K562 (cell line): ENCODE results near the gene SDS. TPM values are rescaled to one million over a fixed set of nuclear protein-coding genes. Genes with fewer than 3 reads are reported as not detected.
A peak's percentile ranks its signal among the peaks of the same experiment; 100 is the strongest.

Source experiments
- AFF4 ChIP-seq: sonication (generic); formaldehyde crosslinking; IDR thresholded peaks from 2 replicates; pipeline ENCODE4 v1.8.0; 2023; ENCODE audit warnings: mild to moderate bottlenecking, missing genetic modification reagents
- ATF7 ChIP-seq: fragments of 450-650 bp; IDR thresholded peaks from 2 replicates; pipeline ENCODE4 v1.7.1; 2014; ENCODE audit warnings: mild to moderate bottlenecking, moderate library complexity
- FOXJ3 ChIP-seq: sonication (generic); formaldehyde crosslinking; IDR thresholded peaks from 2 replicates; pipeline ENCODE4 v1.4.0; 2020; ENCODE audit warnings: mild to moderate bottlenecking, missing genetic modification reagents
- LEF1 ChIP-seq: fragments of 450-650 bp; IDR thresholded peaks from 2 replicates; pipeline ENCODE4 v1.6.1; 2016; ENCODE audit warnings: mild to moderate bottlenecking
- MAFK ChIP-seq: IDR thresholded peaks from 2 replicates; pipeline ENCODE4 v1.6.1; 2011; ENCODE audit warnings: low read length, improper control_type of control experiment
- PKNOX1 ChIP-seq: fragments of 450-650 bp; IDR thresholded peaks from 2 replicates; pipeline ENCODE4 v1.6.1; 2016
- SMARCA4 ChIP-seq: fragments of 450-650 bp; IDR thresholded peaks from 2 replicates; pipeline ENCODE4 v1.6.1; 2016
- TFAP4 ChIP-seq: sonication (generic); formaldehyde crosslinking; IDR thresholded peaks from 2 replicates; pipeline ENCODE4 v1.8.0; 2022; ENCODE audit warnings: missing genetic modification reagents, mild to moderate bottlenecking, moderate library complexity, borderline replicate concordance
- WHSC1 ChIP-seq: IDR thresholded peaks from one replicate; pipeline ENCODE4 v1.6.1; 2012; ENCODE audit warnings: low read length, control low read depth, inconsistent platforms
- ZBTB11 ChIP-seq, 3 experiments: fragments of 200-800 bp in 1 of 3; fragments of 250-450 bp in 1 of 3; fragments of 450-650 bp in 1 of 3; sonication (Bioruptor Pico) in 1 of 3; sonication (Bioruptor generic) in 1 of 3; formaldehyde crosslinking in 1 of 3; IDR thresholded peaks; 2 replicates each; pipeline versions ENCODE4 v1.6.1 to v1.8.0; 2016 to 2022; ENCODE audit warnings: mild to moderate bottlenecking in 2 of 3, missing genetic modification characterization in 2 of 3, missing compliant biosample characterization in 1 of 3, moderate library complexity in 1 of 3
- ZNF395 ChIP-seq: fragments of 200-800 bp; sonication (Bioruptor generic); IDR thresholded peaks from 2 replicates; pipeline ENCODE4 v1.6.1; 2017; ENCODE audit warnings: missing genetic modification characterization, missing compliant biosample characterization
- ZNF444 ChIP-seq: fragments of 250-450 bp; sonication (Bioruptor Pico); IDR thresholded peaks from 2 replicates; pipeline ENCODE4 v1.4.0; 2020; ENCODE audit warnings: mild to moderate bottlenecking, moderate library complexity
- ZNF512 ChIP-seq: IDR thresholded peaks from 2 replicates; pipeline ENCODE4 v1.6.1; 2016; ENCODE audit warnings: missing genetic modification characterization, missing compliant biosample characterization
- polyA plus RNA-seq, 8 experiments: library from polyadenylated mRNA; depleted of rRNA in 4 of 8; stranded (reverse) in 5 of 8; unstranded in 3 of 8; fragments of >200 nt; fragmentation: Nextera tagmentation in 2 of 8; fragmentation: Illumina TruSeq in 1 of 8; extraction: Ambion mirVana in 2 of 8; extraction: Trizol in 1 of 8; gene quantifications; 2 replicates each; pipeline versions ENCODE4 v1.2.1 to v1.2.3, GENCODE V29; 2011 to 2014; ENCODE audit warnings: inconsistent platforms in 1 of 8, missing spikeins in 1 of 8
- total RNA-seq, 7 experiments: library from RNA; depleted of rRNA in 6 of 7; stranded (reverse); fragments of >200 nt in 6 of 7; fragmentation: Illumina TruSeq in 2 of 7; extraction: Trizol in 2 of 7; gene quantifications; 2 replicates each; pipeline versions ENCODE4 v1.2.1 to v1.2.3, GENCODE V29; 2011 to 2021; ENCODE audit warnings: low replicate concordance in 1 of 7

SDS gene
- total and polyA plus RNA-seq, 9 of the 15 experiments (the other 6 are each of a cell fraction or from before 2014, with no cell fraction given) = 0.07 to 1.1 (median 0.12) TPM; not detected in 1

- TF ChIP-seq TFAP4 (CRISPR knock-in tag) (peak; percentile 69; the same call in 1 of the 2 replicates), MAFK (no peak), ZBTB11 (CRISPR knock-in tag; IDR thresholded peaks at IDR 0.05) (peak in 1 of 3 experiments; percentile 86; a peak in 2 of 6 replicates), ZNF395 (CRISPR knock-in tag) (peak; percentile 35), ZNF512 (tag) (no peak), ATF7 (peak; percentile 91), LEF1 (peak; percentile 92; the same call in 1 of the 2 replicates), SMARCA4 (peak; percentile 86), PKNOX1 (peak; percentile 86), WHSC1 (no peak), AFF4 (CRISPR knock-in tag) (0 out of 2 replicates have a peak, but pooled peaks have one; percentile 26), FOXJ3 (CRISPR knock-in tag) (no peak), ZNF444 (CRISPR knock-in tag) (no peak)
Observed at GRCh38 chr12:113422030-113422885, 18.6 kb upstream of the SDS start, which contains the start of gene SDSL (continued).
